Epithelial cell of proximal tubule (primary cell): ENCODE data around the gene BMS1. TPM values are rescaled to one million over a fixed set of nuclear protein-coding genes. Genes with fewer than 3 reads are reported as not detected.
A peak's percentile ranks its signal among the peaks of the same experiment; 100 is the strongest.
"Not testable (repeated sequence)": the region's sequence is repeated elsewhere in the genome, so short reads cannot be mapped to it uniquely, and the experiment has no call there.

Experiments used
- DNase-seq: peaks from one replicate; pipeline ENCODE4 v3.0.0-alpha.2; 2011; ENCODE audit warnings: low read depth
- H3K4me3 ChIP-seq: 2 replicates; pipeline ENCODE4 v1.5.1; 2011; ENCODE audit warnings: low read depth, mild to moderate bottlenecking, low read length
- CTCF ChIP-seq: conservative IDR thresholded peaks from 2 replicates; pipeline ENCODE4 v1.5.1; 2012; ENCODE audit warnings: low read depth, mild to moderate bottlenecking, low read length
- total RNA-seq: library from RNA; depleted of rRNA; stranded (reverse); fragments of >200 nt; gene quantifications from 2 replicates; pipeline ENCODE4 v1.2.3, GENCODE V29; 2015

BMS1 gene
- total RNA-seq, 1 donor from 2014 or later, result 17.4 TPM

- no peak overlapping the region for H3K4me3 ChIP-seq
- TF ChIP-seq CTCF, result no peak
- no peak for DNase-seq
Measured at GRCh38 chr10:42850931-42851330, 68.3 kb downstream of the BMS1 start.

- no peak overlapping the region for H3K4me3 ChIP-seq
- no peak for TF ChIP-seq CTCF
- DNase-seq, result no peak
Measured at GRCh38 chr10:42859256-42859655, 76.7 kb downstream of the BMS1 start.

GRCh38 chr10:42860016-42860415 lies 77.4 kb downstream of the BMS1 start:
- not testable (repeated sequence) for H3K4me3 ChIP-seq, DNase-seq

GRCh38 chr10:42862801-42863200 lies 80.2 kb downstream of the BMS1 start:
- H3K4me3 ChIP-seq, DNase-seq: not testable (repeated sequence)

- no peak for DNase-seq
- H3K4me3 ChIP-seq, result no peak overlapping the region
Measured at GRCh38 chr10:42864575-42864974, 82.0 kb downstream of the BMS1 start.

GRCh38 chr10:42865716-42866114 lies 83.1 kb downstream of the BMS1 start:
- no peak overlapping the region for H3K4me3 ChIP-seq

More at GRCh38 chr10:42864575-42864974, 82.0 kb downstream of the BMS1 start:
- TF ChIP-seq CTCF, result peak; percentile 49

GRCh38 chr10:42866115-42866995 lies 83.8 kb downstream of the BMS1 start:
- H3K4me3 ChIP-seq, result peak overlapping the region; percentile 11
- DNase-seq, result no peak
- peak; percentile 62 for TF ChIP-seq CTCF

More at GRCh38 chr10:42865716-42866114, 83.1 kb downstream of the BMS1 start:
- DNase-seq, result no peak
- no peak for TF ChIP-seq CTCF

- DNase-seq, result no peak
- no peak overlapping the region for H3K4me3 ChIP-seq
- TF ChIP-seq CTCF, result no peak
Measured at GRCh38 chr10:42867571-42867970, 85.0 kb downstream of the BMS1 start.
